H1 (cell line): ENCODE results near the gene GALNTL6. TPM values are rescaled to one million over a fixed set of nuclear protein-coding genes. Genes with fewer than 3 reads are reported as not detected.

Experiments
- CTCF ChIA-PET: fragments of 300-600 bp; sonication (Branson Sonifier 250); formaldehyde crosslinking; loops from one replicate; lab custom pipeline; 2021; ENCODE audit not compliant: partially characterized antibody; lab: Charles Lee
- POLR2A ChIA-PET: fragments of 300-600 bp; sonication (Branson Sonifier 250); formaldehyde crosslinking; loops from one replicate; lab custom pipeline; 2021; ENCODE audit warnings: inconsistent platforms; ENCODE audit not compliant: partially characterized antibody; lab: Charles Lee
- DNase-seq, 2 experiments: peaks; one replicate each; pipeline versions ENCODE4 v3.0.0 to v3.0.0-alpha.2; 2010 to 2022; ENCODE audit warnings: low spot score in 2 of 2, low read depth in 1 of 2, mixed read lengths in 1 of 2
- FAIRE-seq: peaks from 2 replicates; lab custom pipeline; 2011; peaks lifted over from hg19 to GRCh38; lab: Jason Lieb, UNC
- H2AFZ ChIP-seq: 2 replicates; pipeline ENCODE4 v1.8.1; 2012; ENCODE audit warnings: low read length, inconsistent platforms
- H2AK5ac ChIP-seq: 2 replicates; pipeline ENCODE4 v1.6.1; 2013; ENCODE audit warnings: low read depth, low read length
- H2BK120ac ChIP-seq: replicated peaks from 2 replicates; pipeline ENCODE3; 2013; ENCODE audit warnings: low read depth, low read length, inconsistent platforms
- H2BK12ac ChIP-seq: 2 replicates; pipeline ENCODE4 v1.6.1; 2013; ENCODE audit warnings: low read depth, low read length
- H2BK15ac ChIP-seq: 2 replicates; pipeline ENCODE4 v1.6.1; 2013; ENCODE audit warnings: low read length
- H2BK20ac ChIP-seq: 2 replicates; pipeline ENCODE4 v1.6.1; 2013; ENCODE audit warnings: low read length
- H2BK5ac ChIP-seq: 2 replicates; pipeline ENCODE4 v1.6.1; 2013; ENCODE audit warnings: low read depth, low read length
- H3K14ac ChIP-seq: 2 replicates; pipeline ENCODE4 v1.6.1; 2013; ENCODE audit warnings: inconsistent platforms; ENCODE audit not compliant: insufficient read length
- H3K18ac ChIP-seq: 2 replicates; pipeline ENCODE4 v1.6.1; 2013; ENCODE audit warnings: low read length; ENCODE audit errors: extremely low read depth
- H3K23ac ChIP-seq: 2 replicates; pipeline ENCODE4 v1.6.1; 2013; ENCODE audit warnings: inconsistent platforms; ENCODE audit not compliant: insufficient read length
- H3K23me2 ChIP-seq: 2 replicates; pipeline ENCODE4 v1.6.1; 2013; ENCODE audit warnings: low read depth, low read length
- H3K27ac ChIP-seq: 2 replicates; pipeline ENCODE4 v1.6.1; 2011; ENCODE audit warnings: low read depth, low read length, inconsistent platforms
- H3K27me3 ChIP-seq, 4 experiments: replicated peaks in 1 of 4; 1 replicate in 1 of 4; 2 replicates in 3 of 4; pipeline versions ENCODE4 v1.6.1 to v1.8.1; 2011 to 2013; ENCODE audit warnings: low read length in 3 of 4, mild to moderate bottlenecking in 3 of 4, inconsistent platforms in 2 of 4, mixed read lengths in 2 of 4, moderate library complexity in 1 of 4; ENCODE audit not compliant: control insufficient read depth in 3 of 4, insufficient read depth in 3 of 4; ENCODE audit errors: extremely low read depth in 1 of 4
- H3K36me3 ChIP-seq, 4 experiments: 2 replicates each; pipeline versions ENCODE4 v1.6.1 to v1.8.1; 2011 to 2013; ENCODE audit warnings: mild to moderate bottlenecking in 4 of 4, low read length in 3 of 4, moderate library complexity in 2 of 4, control low read depth in 1 of 4, inconsistent platforms in 1 of 4; ENCODE audit not compliant: insufficient read depth in 4 of 4, control insufficient read depth in 2 of 4
- H3K4ac ChIP-seq: replicated peaks from 2 replicates; pipeline ENCODE3; 2013; ENCODE audit warnings: low read length, low read depth, mixed read lengths, inconsistent platforms; ENCODE audit not compliant: insufficient read length
- H3K4me1 ChIP-seq, 4 experiments: replicated peaks in 1 of 4; 1 replicate in 1 of 4; 2 replicates in 3 of 4; pipeline versions ENCODE4 v1.6.1 to v1.8.1; 2011 to 2013; ENCODE audit warnings: low read length in 3 of 4, inconsistent platforms in 2 of 4, mixed read lengths in 1 of 4; ENCODE audit not compliant: insufficient read depth in 4 of 4, control insufficient read depth in 3 of 4
- H3K4me2 ChIP-seq, 2 experiments: 2 replicates each; pipeline versions ENCODE4 v1.6.1 to v1.8.1; 2011 to 2013; ENCODE audit warnings: low read depth in 2 of 2, low read length in 2 of 2, control low read depth in 1 of 2, inconsistent platforms in 1 of 2, mild to moderate bottlenecking in 1 of 2; ENCODE audit not compliant: insufficient read depth in 1 of 2
- H3K4me3 ChIP-seq, 4 experiments: fragments of 200-600, 300-600 bp in 1 of 4; sonication (generic), shearing (Covaris generic), sonication (Bioruptor Twin) in 1 of 4; 2 replicates each; pipeline versions ENCODE4 v1.5.1 to v1.8.1; 2011 to 2016; ENCODE audit warnings: low read length in 4 of 4, low read depth in 3 of 4, control low read depth in 2 of 4, inconsistent platforms in 2 of 4, mild to moderate bottlenecking in 2 of 4, mixed read lengths in 1 of 4, moderate library complexity in 1 of 4; ENCODE audit not compliant: insufficient read depth in 2 of 4; ENCODE audit errors: extremely low read depth in 1 of 4
- H3K56ac ChIP-seq: replicated peaks from 2 replicates; pipeline ENCODE3; 2013; ENCODE audit warnings: low read depth, mild to moderate bottlenecking, mixed read lengths, low read length, inconsistent platforms; ENCODE audit not compliant: insufficient read length
- H3K79me1 ChIP-seq: 2 replicates; pipeline ENCODE4 v1.6.1; 2013; ENCODE audit warnings: low read depth, low read length, control low read depth
- H3K79me2 ChIP-seq, 2 experiments: 2 replicates each; pipeline versions ENCODE4 v1.6.1 to v1.8.1; 2012 to 2013; ENCODE audit warnings: low read length in 2 of 2, mild to moderate bottlenecking in 2 of 2, inconsistent platforms in 1 of 2; ENCODE audit not compliant: insufficient read depth in 2 of 2, control insufficient read depth in 1 of 2
- H3K9ac ChIP-seq, 4 experiments: replicated peaks in 1 of 4; 1 replicate in 1 of 4; 2 replicates in 3 of 4; pipeline versions ENCODE4 v1.6.1 to v1.8.1; 2011 to 2013; ENCODE audit warnings: low read depth in 3 of 4, low read length in 3 of 4, control low read depth in 2 of 4, mild to moderate bottlenecking in 2 of 4, moderate library complexity in 2 of 4, inconsistent platforms in 1 of 4; ENCODE audit errors: extremely low read depth in 1 of 4
- H3K9me3 ChIP-seq, 2 experiments: 2 replicates each; pipeline versions ENCODE4 v1.6.1 to v1.8.1; 2012 to 2013; ENCODE audit warnings: mild to moderate bottlenecking in 2 of 2, moderate library complexity in 2 of 2, control low read depth in 1 of 2, inconsistent platforms in 1 of 2, low read depth in 1 of 2, low read length in 1 of 2, mixed read lengths in 1 of 2; ENCODE audit not compliant: insufficient read depth in 2 of 2
- H4K20me1 ChIP-seq, 2 experiments: replicated peaks in 1 of 2; 2 replicates each; pipeline versions ENCODE3 to v1.8.1; 2011 to 2013; ENCODE audit warnings: inconsistent platforms in 2 of 2, low read length in 2 of 2, mild to moderate bottlenecking in 1 of 2; ENCODE audit not compliant: insufficient read depth in 2 of 2, control insufficient read depth in 1 of 2
- H4K5ac ChIP-seq: 2 replicates; pipeline ENCODE4 v1.6.1; 2013; ENCODE audit warnings: low read length, low read depth, mixed read lengths, inconsistent platforms; ENCODE audit not compliant: insufficient read length
- H4K8ac ChIP-seq: 2 replicates; pipeline ENCODE4 v1.8.0; 2013; ENCODE audit warnings: mild to moderate bottlenecking, moderate library complexity, low read length, inconsistent platforms; ENCODE audit not compliant: insufficient read depth; ENCODE audit errors: extremely low read depth
- H4K91ac ChIP-seq: replicated peaks from 2 replicates; pipeline ENCODE3; 2013; ENCODE audit warnings: low read length, mixed read lengths, inconsistent platforms; ENCODE audit not compliant: insufficient read length
- SIX5 ChIP-seq: IDR thresholded peaks from 2 replicates; pipeline ENCODE4 v1.6.1; 2011; ENCODE audit warnings: mild to moderate bottlenecking, low read depth, low read length
- polyA plus RNA-seq, 7 experiments: library from polyadenylated mRNA; depleted of rRNA in 3 of 7; stranded (reverse) in 5 of 7; unstranded in 2 of 7; fragments of >200 nt in 5 of 7; fragments of 200-250 nt in 2 of 7; gene quantifications; 1 replicate in 5 of 7; 2 replicates in 1 of 7; 4 replicates in 1 of 7; pipeline versions ENCODE4 v1.2.1 to v1.2.3, GENCODE V29; 2011 to 2013; ENCODE audit warnings: missing spikeins in 2 of 7, mixed read lengths in 2 of 7
- total RNA-seq: library from RNA; stranded (reverse); fragmentation: NEBNext Ultra II Directional; extraction: Animal tissue kit (Norgen Biotek cat#: 25700); gene quantifications from 2 replicates; pipeline ENCODE4 v1.2.1, GENCODE V29; 2021

GALNTL6 gene
- total and polyA plus RNA-seq, 2 of the 8 experiments (the other 6 are each of a cell fraction or from before 2014, with no cell fraction given) = 0.03 to 0.32 TPM

DNA sequence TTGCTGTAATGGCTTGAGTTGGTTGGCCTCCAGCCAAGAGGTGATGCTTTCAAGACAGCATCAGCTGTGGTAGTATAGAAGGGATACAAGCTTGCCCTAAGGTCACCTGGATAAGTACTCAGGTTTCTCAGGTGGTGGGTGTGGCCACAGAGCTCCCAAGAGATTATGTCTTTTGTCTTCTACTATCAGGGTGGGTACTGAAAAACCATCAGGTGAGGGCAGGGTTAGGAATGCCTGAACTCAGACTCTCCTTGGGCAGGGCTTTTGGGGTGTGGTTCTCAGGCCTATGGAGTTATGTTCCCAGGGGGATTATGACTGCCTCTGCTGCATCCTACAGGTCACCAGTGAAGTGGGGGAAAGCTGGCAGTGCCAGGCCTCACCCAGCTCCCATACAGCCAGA, 700.8 kb downstream of the GALNTL6 start:
- FAIRE-seq = no peak
- Histone ChIP-seq H4K8ac (no peak overlapping the region), H2BK120ac (no peak overlapping the region), H3K23me2 (no peaks in the 10 kb centered on the region), H2BK15ac (no peak overlapping the region), H2AK5ac (no peak overlapping the region), H3K79me1 (no peaks in the 10 kb centered on the region), H2AFZ (no peak overlapping the region), H3K27me3 (no peaks in the 10 kb centered on the region), H3K56ac (no peak overlapping the region), H3K9ac (no peak overlapping the region), H2BK5ac (no peak overlapping the region), H3K4me3 (no peak overlapping the region), H3K14ac (no peak overlapping the region), H3K23ac (no peak overlapping the region), H3K36me3 (no peaks in the 10 kb centered on the region), H3K4me2 (no peak overlapping the region), H3K4ac (no peak overlapping the region)
- POLR2A ChIA-PET = no interaction called here
- TF ChIP-seq SIX5 = no peak
- TF ChIP-seq, all 59 proteins: peak for 0
- no peak overlapping the region for H2BK20ac ChIP-seq
- H3K4me1 ChIP-seq = no peaks in the 10 kb centered on the region
- H2BK12ac ChIP-seq = no peak overlapping the region
- H4K20me1 ChIP-seq = no peaks in the 10 kb centered on the region
- no peaks in the 10 kb centered on the region for H3K79me2 ChIP-seq
- CTCF ChIA-PET = interaction anchor here (0.6 to 3.9 kb wide), 9 partner anchors 12 to 787 kb away, joined by 3 to 22 read pairs (median 5); no protein-coding TSS in a partner anchor
- DNase-seq = no peak
- H4K91ac ChIP-seq = no peak overlapping the region
- no peaks in the 10 kb centered on the region for H3K9me3 ChIP-seq
- no peak overlapping the region for H4K5ac ChIP-seq
- H3K18ac ChIP-seq = no peak overlapping the region
- no peak overlapping the region for H3K27ac ChIP-seq
